Measurements from ENCODE around the gene ZNF831.

GRCh38 chr20:59164686-59165391, 1.2 kb downstream of the ZNF831 start:
- TF ChIP-seq, protein P1, sequence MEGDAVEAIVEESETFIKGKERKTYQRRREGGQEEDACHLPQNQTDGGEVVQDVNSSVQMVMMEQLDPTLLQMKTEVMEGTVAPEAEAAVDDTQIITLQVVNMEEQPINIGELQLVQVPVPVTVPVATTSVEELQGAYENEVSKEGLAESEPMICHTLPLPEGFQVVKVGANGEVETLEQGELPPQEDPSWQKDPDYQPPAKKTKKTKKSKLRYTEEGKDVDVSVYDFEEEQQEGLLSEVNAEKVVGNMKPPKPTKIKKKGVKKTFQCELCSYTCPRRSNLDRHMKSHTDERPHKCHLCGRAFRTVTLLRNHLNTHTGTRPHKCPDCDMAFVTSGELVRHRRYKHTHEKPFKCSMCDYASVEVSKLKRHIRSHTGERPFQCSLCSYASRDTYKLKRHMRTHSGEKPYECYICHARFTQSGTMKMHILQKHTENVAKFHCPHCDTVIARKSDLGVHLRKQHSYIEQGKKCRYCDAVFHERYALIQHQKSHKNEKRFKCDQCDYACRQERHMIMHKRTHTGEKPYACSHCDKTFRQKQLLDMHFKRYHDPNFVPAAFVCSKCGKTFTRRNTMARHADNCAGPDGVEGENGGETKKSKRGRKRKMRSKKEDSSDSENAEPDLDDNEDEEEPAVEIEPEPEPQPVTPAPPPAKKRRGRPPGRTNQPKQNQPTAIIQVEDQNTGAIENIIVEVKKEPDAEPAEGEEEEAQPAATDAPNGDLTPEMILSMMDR (IDR thresholded peaks at IDR 0.05) = no peak
- no peak for TF ChIP-seq POLR2A (IDR thresholded peaks at IDR 0.05)
